ENCODE results near the gene CTLA4. TPM values are rescaled to one million over a fixed set of nuclear protein-coding genes. Genes with fewer than 3 reads are reported as not detected.

Gene CTLA4
- total RNA-seq, 4 donors from 2014 or later = 1.2 TPM; not detected in 3

DNA sequence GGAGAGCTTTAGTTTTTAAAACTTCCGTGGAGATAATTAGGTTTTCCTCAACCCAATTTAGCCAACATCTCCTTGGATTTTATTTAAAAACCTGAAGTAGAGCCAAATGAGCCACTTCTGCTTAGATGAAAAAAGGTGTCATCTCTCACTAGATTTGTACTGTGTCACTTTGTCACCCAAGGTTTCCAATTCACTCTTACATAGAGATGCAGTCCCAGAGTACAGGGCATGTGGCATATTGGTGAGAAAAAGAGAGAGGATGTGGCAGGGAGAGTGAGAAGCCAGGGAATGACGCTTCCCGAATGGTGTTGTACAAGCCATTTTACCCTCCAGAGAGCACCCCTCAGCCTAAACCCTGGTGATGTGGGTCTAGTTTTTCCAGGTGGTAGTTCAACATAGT lies 44.4 kb upstream of the CTLA4 start:
- Histone ChIP-seq H3K9me3 (no peaks in the 10 kb centered on the region), H3K27ac (no peak overlapping the region), H3K36me3 (no peaks in the 10 kb centered on the region), H3K4me1 (no peaks in the 10 kb centered on the region), H3K27me3 (no peaks in the 10 kb centered on the region), H3K4me3 (no peak overlapping the region)
- TF ChIP-seq EP300 (IDR thresholded peaks at IDR 0.05) = no peak
- no peak for TF ChIP-seq POLR2AphosphoS5 (IDR thresholded peaks at IDR 0.05)
- no peak for TF ChIP-seq POLR2A (IDR thresholded peaks at IDR 0.05)
- TF ChIP-seq, protein P1, sequence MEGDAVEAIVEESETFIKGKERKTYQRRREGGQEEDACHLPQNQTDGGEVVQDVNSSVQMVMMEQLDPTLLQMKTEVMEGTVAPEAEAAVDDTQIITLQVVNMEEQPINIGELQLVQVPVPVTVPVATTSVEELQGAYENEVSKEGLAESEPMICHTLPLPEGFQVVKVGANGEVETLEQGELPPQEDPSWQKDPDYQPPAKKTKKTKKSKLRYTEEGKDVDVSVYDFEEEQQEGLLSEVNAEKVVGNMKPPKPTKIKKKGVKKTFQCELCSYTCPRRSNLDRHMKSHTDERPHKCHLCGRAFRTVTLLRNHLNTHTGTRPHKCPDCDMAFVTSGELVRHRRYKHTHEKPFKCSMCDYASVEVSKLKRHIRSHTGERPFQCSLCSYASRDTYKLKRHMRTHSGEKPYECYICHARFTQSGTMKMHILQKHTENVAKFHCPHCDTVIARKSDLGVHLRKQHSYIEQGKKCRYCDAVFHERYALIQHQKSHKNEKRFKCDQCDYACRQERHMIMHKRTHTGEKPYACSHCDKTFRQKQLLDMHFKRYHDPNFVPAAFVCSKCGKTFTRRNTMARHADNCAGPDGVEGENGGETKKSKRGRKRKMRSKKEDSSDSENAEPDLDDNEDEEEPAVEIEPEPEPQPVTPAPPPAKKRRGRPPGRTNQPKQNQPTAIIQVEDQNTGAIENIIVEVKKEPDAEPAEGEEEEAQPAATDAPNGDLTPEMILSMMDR (IDR thresholded peaks at IDR 0.05) = no peak
- WGBS = 91% methylated on average over 3 of the region's 3 CpGs
- no peak for DNase-seq (ENCODE audit: low spot score in 2 of 2)

DNA sequence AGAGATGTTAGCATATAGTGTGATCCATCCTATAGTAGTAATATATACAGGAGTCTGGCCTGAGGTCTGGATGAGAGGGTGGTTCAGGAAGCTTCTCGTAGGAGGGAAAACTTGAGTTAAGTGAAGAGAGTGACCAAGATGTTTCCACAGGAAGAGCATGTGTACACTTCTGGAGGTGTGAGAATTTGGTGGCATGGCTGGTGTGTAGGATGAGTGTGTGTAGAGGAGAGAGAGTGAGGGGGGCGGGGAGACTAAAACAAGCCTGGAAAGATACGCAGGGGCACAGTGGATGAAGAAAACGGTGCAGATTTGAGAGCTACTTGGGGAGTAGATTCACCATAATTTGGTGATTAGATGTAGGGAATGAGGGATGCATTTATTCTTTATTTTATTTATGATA lies 43.5 kb upstream of the CTLA4 start:
- H3K27me3 ChIP-seq = no peaks in the 10 kb centered on the region
- no peak overlapping the region for H3K27ac ChIP-seq
- H3K4me3 ChIP-seq = no peak overlapping the region
- no peaks in the 10 kb centered on the region for H3K4me1 ChIP-seq
- no peaks in the 10 kb centered on the region for H3K36me3 ChIP-seq
- DNase-seq (ENCODE audit: low spot score in 2 of 2) = no peak
- no peaks in the 10 kb centered on the region for H3K9me3 ChIP-seq
- WGBS = 85% methylated on average over 4 of the region's 4 CpGs
- no peak for TF ChIP-seq POLR2A (IDR thresholded peaks at IDR 0.05)
- TF ChIP-seq EP300 (IDR thresholded peaks at IDR 0.05) = no peak
- TF ChIP-seq, protein P1 (IDR thresholded peaks at IDR 0.05) = no peak
- no peak for TF ChIP-seq POLR2AphosphoS5 (IDR thresholded peaks at IDR 0.05)

DNA sequence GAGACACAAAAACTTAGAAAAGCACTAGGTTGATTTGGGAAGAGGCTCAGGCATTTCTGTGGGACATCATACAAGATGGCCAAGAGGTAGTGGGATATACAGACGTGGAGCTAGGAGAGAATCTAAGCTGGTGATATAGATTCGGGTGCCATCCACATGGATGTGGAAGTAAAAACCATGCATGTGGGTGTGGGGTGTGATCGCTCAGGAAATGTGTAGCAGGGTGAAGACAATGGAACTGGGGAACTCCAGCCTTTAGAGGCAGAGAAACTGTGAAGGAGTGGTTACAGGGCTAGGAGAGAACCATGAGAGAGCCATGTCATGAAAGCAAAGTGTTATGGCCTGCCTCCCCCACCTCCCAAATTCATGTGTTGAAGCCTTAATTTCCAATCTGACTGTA lies 43.0 kb upstream of the CTLA4 start:
- Histone ChIP-seq H3K36me3 (no peaks in the 10 kb centered on the region), H3K27ac (no peak overlapping the region), H3K9me3 (no peaks in the 10 kb centered on the region), H3K27me3 (no peaks in the 10 kb centered on the region), H3K4me3 (no peak overlapping the region), H3K4me1 (no peaks in the 10 kb centered on the region)
- DNase-seq (ENCODE audit: low spot score in 2 of 2) = no peak
- TF ChIP-seq EP300 (IDR thresholded peaks at IDR 0.05) (no peak), POLR2AphosphoS5 (IDR thresholded peaks at IDR 0.05) (no peak), POLR2A (IDR thresholded peaks at IDR 0.05) (no peak)
- TF ChIP-seq, protein P1 (IDR thresholded peaks at IDR 0.05) = no peak
- WGBS = 82% methylated on average over 3 of the region's 3 CpGs

DNA sequence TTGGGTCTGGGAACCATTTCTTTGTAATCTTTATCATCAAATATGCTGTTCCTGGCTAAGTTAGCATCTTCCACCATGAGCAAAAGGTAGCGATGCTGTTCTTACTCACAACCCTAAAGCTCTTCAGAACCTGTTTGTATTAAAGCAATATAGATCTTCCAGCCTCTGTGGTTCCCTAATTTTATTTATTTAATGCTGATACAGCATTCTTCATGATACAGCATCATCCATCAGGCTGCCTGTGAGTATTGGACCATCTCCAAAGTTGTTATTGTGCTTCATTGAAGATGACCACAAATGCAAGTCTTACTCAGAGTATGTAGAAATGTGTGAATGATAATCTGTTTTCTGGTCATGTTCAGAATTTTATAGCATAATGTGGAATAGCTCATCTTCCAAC lies 40.9 kb upstream of the CTLA4 start:
- H3K9me3 ChIP-seq = no peaks in the 10 kb centered on the region
- no peak for TF ChIP-seq POLR2AphosphoS5 (IDR thresholded peaks at IDR 0.05)
- no peak for TF ChIP-seq POLR2A (IDR thresholded peaks at IDR 0.05)
- no peak for TF ChIP-seq EP300 (IDR thresholded peaks at IDR 0.05)
- TF ChIP-seq, protein P1 (IDR thresholded peaks at IDR 0.05) = no peak
- 93% methylated on average over 1 of the region's 1 CpG for WGBS

DNA sequence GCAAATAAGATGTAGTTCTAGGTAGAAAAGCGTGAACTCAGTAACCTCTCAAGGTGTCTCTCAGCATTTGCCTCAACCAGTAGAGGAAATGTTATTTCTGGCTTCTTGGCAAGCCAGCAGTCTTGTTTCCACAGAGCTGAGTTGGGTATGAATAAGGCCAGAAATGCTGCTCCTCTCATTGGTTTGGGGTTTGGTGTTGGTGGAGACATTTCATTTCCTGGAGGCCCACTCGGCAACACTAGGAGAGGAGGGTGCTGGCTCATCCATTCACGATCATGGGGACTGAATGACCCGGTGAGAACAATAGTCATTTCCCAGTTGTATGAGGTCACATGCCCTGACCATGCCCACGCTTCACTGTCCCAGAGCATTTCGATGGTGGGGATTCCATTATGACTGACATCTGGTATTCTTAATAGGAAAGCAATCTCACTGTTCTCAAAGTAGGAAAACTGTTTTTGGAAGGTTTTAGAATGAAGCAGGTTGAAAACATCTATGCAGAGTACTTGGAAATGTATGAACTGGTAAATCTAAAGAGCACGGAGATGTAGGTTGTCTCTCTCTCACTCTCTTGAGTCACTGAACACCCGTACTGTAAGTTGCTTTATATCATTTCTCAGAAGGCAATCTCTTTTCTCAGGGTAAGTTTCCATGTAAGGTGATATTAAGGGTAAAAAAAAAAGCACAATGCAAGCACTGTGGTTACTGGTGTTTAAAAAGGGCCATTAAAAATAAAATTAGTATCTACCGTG lies 37.1 kb upstream of the CTLA4 start:
- TF ChIP-seq, protein P1 (IDR thresholded peaks at IDR 0.05) = no peak
- TF ChIP-seq POLR2A (IDR thresholded peaks at IDR 0.05) = no peak
- no peak for TF ChIP-seq EP300 (IDR thresholded peaks at IDR 0.05)
- TF ChIP-seq POLR2AphosphoS5 (IDR thresholded peaks at IDR 0.05) = no peak
- Histone ChIP-seq H3K9me3 (no peaks in the 10 kb centered on the region), H3K27me3 (no peaks in the 10 kb centered on the region), H3K27ac (no peak overlapping the region), H3K4me1 (no peaks in the 10 kb centered on the region), H3K4me3 (no peak overlapping the region), H3K36me3 (no peaks in the 10 kb centered on the region)
- 88% methylated on average over 9 of the region's 9 CpGs for WGBS
- DNase-seq (ENCODE audit: low spot score in 2 of 2) = no peak

More for the DNA sequence above, 40.9 kb upstream of the CTLA4 start:
- Histone ChIP-seq H3K4me1 (no peaks in the 10 kb centered on the region), H3K27ac (no peak overlapping the region), H3K36me3 (no peaks in the 10 kb centered on the region), H3K4me3 (no peak overlapping the region), H3K27me3 (no peaks in the 10 kb centered on the region)
- no peak for DNase-seq (ENCODE audit: low spot score in 2 of 2)

Measured in suprapubic skin (tissue), 4 donors.